ENCODE measurements around the gene ACMSD. TPM values are rescaled to one million over a fixed set of nuclear protein-coding genes. Genes with fewer than 3 reads are reported as not detected.

The ACMSD gene
- total RNA-seq, 1 donor from 2014 or later = not detected

- Mint-ChIP-seq H3K27me3 (ENCODE audit: unreplicated experiment) (peaks cover 2% of the 10 kb centered on the region), H3K4me1 (ENCODE audit: low read depth, unreplicated experiment) (peaks cover 2% of the 10 kb centered on the region), H3K27ac (ENCODE audit: unreplicated experiment) (no peak overlapping the region), H3K36me3 (ENCODE audit: unreplicated experiment) (no peaks in the 10 kb centered on the region), H3K9me3 (ENCODE audit: unreplicated experiment) (peaks cover 1% of the 10 kb centered on the region), H3K4me3 (ENCODE audit: unreplicated experiment) (no peak overlapping the region)
- DNase-seq = no peak
- no peak for TF ChIP-seq CTCF (IDR thresholded peaks at IDR 0.05; ENCODE audit: partially characterized antibody, unreplicated experiment)
Measured at GRCh38 chr2:134866498-134867099, 28.2 kb downstream of the ACMSD start.

- Mint-ChIP-seq H3K27me3 (ENCODE audit: unreplicated experiment) (peaks cover 2% of the 10 kb centered on the region), H3K36me3 (ENCODE audit: unreplicated experiment) (no peaks in the 10 kb centered on the region), H3K9me3 (ENCODE audit: unreplicated experiment) (peaks cover 2% of the 10 kb centered on the region), H3K4me3 (ENCODE audit: unreplicated experiment) (no peak overlapping the region), H3K4me1 (ENCODE audit: low read depth, unreplicated experiment) (peaks cover 2% of the 10 kb centered on the region), H3K27ac (ENCODE audit: unreplicated experiment) (peak overlapping the region; percentile 31)
- DNase-seq = peak; percentile 61
- TF ChIP-seq CTCF (IDR thresholded peaks at IDR 0.05; ENCODE audit: partially characterized antibody, unreplicated experiment) = no peak
Measured at GRCh38 chr2:134869946-134870736, 31.7 kb downstream of the ACMSD start.

GRCh38 chr2:134873152-134873551, 34.7 kb downstream of the ACMSD start:
- no peaks in the 10 kb centered on the region for H3K4me1 Mint-ChIP-seq (ENCODE audit: low read depth, unreplicated experiment)
- no peak overlapping the region for H3K4me3 Mint-ChIP-seq (ENCODE audit: unreplicated experiment)
- no peak for TF ChIP-seq CTCF (IDR thresholded peaks at IDR 0.05; ENCODE audit: partially characterized antibody, unreplicated experiment)
- H3K36me3 Mint-ChIP-seq (ENCODE audit: unreplicated experiment) = no peaks in the 10 kb centered on the region
- peaks cover 2% of the 10 kb centered on the region for H3K27me3 Mint-ChIP-seq (ENCODE audit: unreplicated experiment)
- no peak for DNase-seq
- no peak overlapping the region for H3K27ac Mint-ChIP-seq (ENCODE audit: unreplicated experiment)
- peaks cover 2% of the 10 kb centered on the region for H3K9me3 Mint-ChIP-seq (ENCODE audit: unreplicated experiment)

- Mint-ChIP-seq H3K4me3 (ENCODE audit: unreplicated experiment) (no peak overlapping the region), H3K27me3 (ENCODE audit: unreplicated experiment) (peaks cover 2% of the 10 kb centered on the region), H3K36me3 (ENCODE audit: unreplicated experiment) (no peaks in the 10 kb centered on the region), H3K4me1 (ENCODE audit: low read depth, unreplicated experiment) (no peaks in the 10 kb centered on the region), H3K27ac (ENCODE audit: unreplicated experiment) (no peak overlapping the region), H3K9me3 (ENCODE audit: unreplicated experiment) (peaks cover 2% of the 10 kb centered on the region)
- DNase-seq = no peak
- TF ChIP-seq CTCF (IDR thresholded peaks at IDR 0.05; ENCODE audit: partially characterized antibody, unreplicated experiment) = no peak
Measured at GRCh38 chr2:134875309-134875708, 36.9 kb downstream of the ACMSD start.

GRCh38 chr2:134882773-134883172, 44.4 kb downstream of the ACMSD start:
- H3K4me3 Mint-ChIP-seq (ENCODE audit: unreplicated experiment) = no peak overlapping the region
- no peaks in the 10 kb centered on the region for H3K4me1 Mint-ChIP-seq (ENCODE audit: low read depth, unreplicated experiment)
- no peak for DNase-seq
- H3K9me3 Mint-ChIP-seq (ENCODE audit: unreplicated experiment) = no peaks in the 10 kb centered on the region
- H3K27me3 Mint-ChIP-seq (ENCODE audit: unreplicated experiment) = no peaks in the 10 kb centered on the region
- no peaks in the 10 kb centered on the region for H3K36me3 Mint-ChIP-seq (ENCODE audit: unreplicated experiment)
- H3K27ac Mint-ChIP-seq (ENCODE audit: unreplicated experiment) = no peak overlapping the region
- TF ChIP-seq CTCF (IDR thresholded peaks at IDR 0.05; ENCODE audit: partially characterized antibody, unreplicated experiment) = no peak

Data from glutamatergic neuron (in vitro differentiated cells).